Activated T-helper 1 cell treated with anti-CD3 and anti-CD28 coated beads, Interleukin-2, amount 50 U/mL, for 16 hours (primary cell): ENCODE results near the gene LDLRAD3.

Source experiments
- DNase-seq, 2 donors: peaks; one replicate each; pipeline ENCODE4 v3.0.0-alpha.2; 2020; ENCODE audit warnings: low read depth in 1 of 2, low spot score in 1 of 2

The LDLRAD3 gene

GRCh38 chr11:35954205-35954604 lies 10.3 kb downstream of the LDLRAD3 start:
- DNase-seq = no peak

- no peak for DNase-seq
Measured at GRCh38 chr11:35955636-35956035, 11.8 kb downstream of the LDLRAD3 start.

- DNase-seq = no peak
Measured at GRCh38 chr11:35962369-35963138, 18.7 kb downstream of the LDLRAD3 start.

- no peak for DNase-seq
Measured at GRCh38 chr11:35963911-35964310, 20.0 kb downstream of the LDLRAD3 start.

- DNase-seq = no peak
Measured at GRCh38 chr11:35964841-35965240, 21.0 kb downstream of the LDLRAD3 start.

- DNase-seq = no peak
Measured at GRCh38 chr11:35967042-35967441, 23.2 kb downstream of the LDLRAD3 start.

GRCh38 chr11:35968386-35969088 lies 24.7 kb downstream of the LDLRAD3 start:
- no peak for DNase-seq

GRCh38 chr11:35969089-35970042 lies 25.5 kb downstream of the LDLRAD3 start:
- DNase-seq = no peak

GRCh38 chr11:35970445-35970844 lies 26.6 kb downstream of the LDLRAD3 start:
- no peak for DNase-seq

- DNase-seq = no peak
Measured at GRCh38 chr11:35971841-35972422, 28.1 kb downstream of the LDLRAD3 start.

- DNase-seq = no peak
Measured at GRCh38 chr11:35974882-35975589, 31.2 kb downstream of the LDLRAD3 start.

- DNase-seq = no peak
Measured at GRCh38 chr11:35976434-35976833, 32.6 kb downstream of the LDLRAD3 start.

- DNase-seq = no peak
Measured at GRCh38 chr11:35978183-35978582, 34.3 kb downstream of the LDLRAD3 start.

GRCh38 chr11:35978891-35979290 lies 35.0 kb downstream of the LDLRAD3 start:
- DNase-seq = no peak

- DNase-seq = no peak
Measured at GRCh38 chr11:35980686-35981390, 37.0 kb downstream of the LDLRAD3 start.

- no peak for DNase-seq
Measured at GRCh38 chr11:35981581-35981980, 37.7 kb downstream of the LDLRAD3 start.

GRCh38 chr11:35982061-35982460 lies 38.2 kb downstream of the LDLRAD3 start:
- no peak for DNase-seq

- DNase-seq = no peak
Measured at GRCh38 chr11:35983981-35984380, 40.1 kb downstream of the LDLRAD3 start.

GRCh38 chr11:35986947-35987346 lies 43.1 kb downstream of the LDLRAD3 start:
- no peak for DNase-seq

- DNase-seq = no peak
Measured at GRCh38 chr11:35990170-35990569, 46.3 kb downstream of the LDLRAD3 start.
